Activated B cell treated with CpG ODN at 0.5 μM for 24 hours (primary cell): ENCODE data around the gene REV3L. TPM values are rescaled to one million over a fixed set of nuclear protein-coding genes. Genes with fewer than 3 reads are reported as not detected.

ENCODE experiments used
- ATAC-seq: fragments of 200-7000 bp; cut with Tn5 transposase; one replicate; pipeline ENCODE4 v1.10.0; 2021; ENCODE audit warnings: low read depth, mild to moderate bottlenecking, moderate library complexity
- CTCF ChIA-PET: fragments of 350-600 bp; sonication (Branson Sonifier 250); formaldehyde crosslinking; loops from one replicate; lab custom pipeline; 2021; ENCODE audit warnings: antibody characterized with exemption; lab: Charles Lee
- POLR2A ChIA-PET: fragments of 350-600 bp; sonication (Branson Sonifier 250); formaldehyde crosslinking; loops from one replicate; lab custom pipeline; 2021; ENCODE audit warnings: antibody characterized with exemption; lab: Charles Lee
- DNase-seq: peaks from one replicate; pipeline ENCODE4 v3.0.0; 2022
- H3K27ac Mint-ChIP-seq: one replicate; pipeline ENCODE4 v1.8.0; 2020; ENCODE audit warnings: mixed read lengths
- H3K27me3 Mint-ChIP-seq: one replicate; pipeline ENCODE4 v1.8.0; 2021; ENCODE audit warnings: mixed read lengths
- H3K36me3 Mint-ChIP-seq: one replicate; pipeline ENCODE4 v1.8.0; 2021; ENCODE audit warnings: low read depth, mixed read lengths
- H3K4me1 Mint-ChIP-seq: one replicate; pipeline ENCODE4 v1.8.0; 2021; ENCODE audit warnings: mixed read lengths
- H3K4me3 Mint-ChIP-seq: one replicate; pipeline ENCODE4 v1.8.0; 2020; ENCODE audit warnings: mild to moderate bottlenecking, mixed read lengths
- H3K9me3 Mint-ChIP-seq: one replicate; pipeline ENCODE4 v1.8.0; 2020; ENCODE audit warnings: mixed read lengths
- intact Hi-C: fragments of 100-400 bp; cut with micrococcal nuclease; formaldehyde crosslinking; loops from one replicate; pipeline ENCODE4 v1.15.1; 2024
- total RNA-seq: library from RNA; stranded (reverse); gene quantifications from 2 replicates; pipeline ENCODE4 v1.2.3, GENCODE V29; 2022
- TF ChIP-seq, protein P1 (sequence below): fragments of 200-600 bp; IDR thresholded peaks from one replicate; pipeline ENCODE4 v1.8.0; 2022; ENCODE audit warnings: antibody characterized with exemption, mild to moderate bottlenecking

REV3L gene
- total RNA-seq, 1 donor from 2014 or later: 20.0 TPM

DNA sequence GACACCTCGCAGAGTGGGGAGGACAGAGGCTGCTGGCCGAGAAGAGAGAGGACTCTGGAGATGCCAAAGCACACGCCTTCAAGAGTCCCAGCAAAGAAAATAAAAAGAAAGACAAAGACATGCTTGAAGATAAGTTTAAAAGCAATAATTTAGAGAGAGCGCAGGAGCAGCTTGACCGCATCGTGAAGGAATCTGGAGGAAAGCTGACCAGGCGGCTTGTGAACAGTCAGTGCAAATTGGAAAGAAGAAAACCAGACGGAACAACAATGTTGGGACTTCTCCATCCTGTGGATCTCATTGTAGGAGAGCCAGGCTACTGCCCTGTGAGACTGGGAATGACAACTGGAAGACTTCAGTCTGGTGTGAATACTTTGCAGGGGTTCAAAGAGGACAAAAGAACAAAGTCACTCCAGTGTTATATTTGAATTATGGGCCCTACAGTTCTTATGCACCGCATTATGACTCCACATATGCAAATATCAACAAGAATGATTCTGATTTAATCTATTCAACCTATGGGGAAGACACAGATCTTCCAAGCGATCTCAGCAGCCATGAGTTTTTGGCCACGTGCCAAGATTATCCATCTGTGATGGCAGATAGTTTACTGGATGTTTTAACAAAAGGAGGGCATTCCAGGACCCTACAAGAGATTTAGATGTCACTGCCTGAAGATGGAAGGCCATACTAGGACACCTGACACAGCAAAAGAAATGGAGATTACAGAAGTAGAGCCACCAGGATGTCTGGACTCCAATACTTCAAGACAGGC lies 52.2 kb downstream of the REV3L start:
- no peak overlapping the region for H3K27ac Mint-ChIP-seq
- ATAC-seq: no peak
- TF ChIP-seq, protein P1, sequence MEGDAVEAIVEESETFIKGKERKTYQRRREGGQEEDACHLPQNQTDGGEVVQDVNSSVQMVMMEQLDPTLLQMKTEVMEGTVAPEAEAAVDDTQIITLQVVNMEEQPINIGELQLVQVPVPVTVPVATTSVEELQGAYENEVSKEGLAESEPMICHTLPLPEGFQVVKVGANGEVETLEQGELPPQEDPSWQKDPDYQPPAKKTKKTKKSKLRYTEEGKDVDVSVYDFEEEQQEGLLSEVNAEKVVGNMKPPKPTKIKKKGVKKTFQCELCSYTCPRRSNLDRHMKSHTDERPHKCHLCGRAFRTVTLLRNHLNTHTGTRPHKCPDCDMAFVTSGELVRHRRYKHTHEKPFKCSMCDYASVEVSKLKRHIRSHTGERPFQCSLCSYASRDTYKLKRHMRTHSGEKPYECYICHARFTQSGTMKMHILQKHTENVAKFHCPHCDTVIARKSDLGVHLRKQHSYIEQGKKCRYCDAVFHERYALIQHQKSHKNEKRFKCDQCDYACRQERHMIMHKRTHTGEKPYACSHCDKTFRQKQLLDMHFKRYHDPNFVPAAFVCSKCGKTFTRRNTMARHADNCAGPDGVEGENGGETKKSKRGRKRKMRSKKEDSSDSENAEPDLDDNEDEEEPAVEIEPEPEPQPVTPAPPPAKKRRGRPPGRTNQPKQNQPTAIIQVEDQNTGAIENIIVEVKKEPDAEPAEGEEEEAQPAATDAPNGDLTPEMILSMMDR: no peak
- peaks cover 19% of the 10 kb centered on the region for H3K9me3 Mint-ChIP-seq
- ChIA-PET POLR2A (no interaction called here), CTCF (no interaction called here)
- H3K4me1 Mint-ChIP-seq: peaks cover 39% of the 10 kb centered on the region
- no peak overlapping the region for H3K4me3 Mint-ChIP-seq
- DNase-seq: no peak
- peaks cover 40% of the 10 kb centered on the region for H3K36me3 Mint-ChIP-seq
- intact Hi-C loops: no loop called here
- H3K27me3 Mint-ChIP-seq: no peaks in the 10 kb centered on the region

DNA sequence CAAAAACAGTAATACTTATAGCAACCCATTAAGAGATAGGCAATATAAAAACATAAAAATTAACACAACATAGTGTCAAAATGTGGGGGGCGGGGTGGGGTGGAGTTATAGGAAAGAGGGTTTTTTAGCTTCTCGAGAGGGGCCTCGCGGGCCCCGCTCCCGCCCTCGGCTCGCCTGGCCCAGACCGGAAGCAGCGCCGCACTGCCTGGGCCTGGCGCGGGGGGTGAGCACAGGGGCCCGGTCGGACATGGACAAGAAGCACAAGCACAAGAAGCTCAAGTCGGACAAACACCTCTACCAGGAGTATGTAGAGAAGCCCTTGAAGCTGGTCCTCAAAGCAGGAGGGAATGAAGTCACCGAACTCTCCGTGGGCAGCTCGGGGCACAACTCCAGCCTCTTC lies 53.4 kb downstream of the REV3L start:
- TF ChIP-seq, protein P1: no peak
- intact Hi-C loops: no loop called here
- CTCF ChIA-PET: no interaction called here
- Mint-ChIP-seq H3K27me3 (no peaks in the 10 kb centered on the region), H3K4me1 (peaks cover 32% of the 10 kb centered on the region), H3K36me3 (peaks cover 35% of the 10 kb centered on the region), H3K27ac (no peak overlapping the region), H3K4me3 (no peak overlapping the region), H3K9me3 (peaks cover 15% of the 10 kb centered on the region)
- DNase-seq (no peak), ATAC-seq (no peak)
- POLR2A ChIA-PET: no interaction called here

DNA sequence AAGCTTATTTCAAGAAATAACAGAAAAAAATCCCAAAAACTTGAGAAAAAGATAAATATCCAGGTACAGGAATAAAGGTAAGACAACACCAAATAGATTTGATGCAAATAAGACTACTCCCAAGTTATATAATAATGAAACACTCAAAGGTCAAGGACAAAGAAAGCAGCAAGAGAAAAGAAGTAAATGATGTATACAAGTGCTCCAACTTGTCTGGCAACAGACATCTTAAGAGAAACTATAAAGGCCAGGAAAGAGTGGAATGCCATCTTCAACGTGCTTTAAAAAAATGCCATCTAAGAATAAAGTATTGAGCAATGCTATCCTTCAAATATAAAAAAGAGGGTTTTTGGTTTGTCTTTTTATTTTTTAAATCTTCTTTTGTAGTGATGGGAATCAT lies 54.2 kb downstream of the REV3L start:
- peaks cover 34% of the 10 kb centered on the region for H3K4me1 Mint-ChIP-seq
- intact Hi-C loops: no loop called here
- ChIA-PET CTCF (no interaction called here), POLR2A (no interaction called here)
- peaks cover 15% of the 10 kb centered on the region for H3K9me3 Mint-ChIP-seq
- H3K36me3 Mint-ChIP-seq: peaks cover 35% of the 10 kb centered on the region
- H3K27ac Mint-ChIP-seq: no peak overlapping the region
- DNase-seq: no peak
- no peak for ATAC-seq
- no peaks in the 10 kb centered on the region for H3K27me3 Mint-ChIP-seq
- no peak overlapping the region for H3K4me3 Mint-ChIP-seq
- TF ChIP-seq, protein P1: no peak

DNA sequence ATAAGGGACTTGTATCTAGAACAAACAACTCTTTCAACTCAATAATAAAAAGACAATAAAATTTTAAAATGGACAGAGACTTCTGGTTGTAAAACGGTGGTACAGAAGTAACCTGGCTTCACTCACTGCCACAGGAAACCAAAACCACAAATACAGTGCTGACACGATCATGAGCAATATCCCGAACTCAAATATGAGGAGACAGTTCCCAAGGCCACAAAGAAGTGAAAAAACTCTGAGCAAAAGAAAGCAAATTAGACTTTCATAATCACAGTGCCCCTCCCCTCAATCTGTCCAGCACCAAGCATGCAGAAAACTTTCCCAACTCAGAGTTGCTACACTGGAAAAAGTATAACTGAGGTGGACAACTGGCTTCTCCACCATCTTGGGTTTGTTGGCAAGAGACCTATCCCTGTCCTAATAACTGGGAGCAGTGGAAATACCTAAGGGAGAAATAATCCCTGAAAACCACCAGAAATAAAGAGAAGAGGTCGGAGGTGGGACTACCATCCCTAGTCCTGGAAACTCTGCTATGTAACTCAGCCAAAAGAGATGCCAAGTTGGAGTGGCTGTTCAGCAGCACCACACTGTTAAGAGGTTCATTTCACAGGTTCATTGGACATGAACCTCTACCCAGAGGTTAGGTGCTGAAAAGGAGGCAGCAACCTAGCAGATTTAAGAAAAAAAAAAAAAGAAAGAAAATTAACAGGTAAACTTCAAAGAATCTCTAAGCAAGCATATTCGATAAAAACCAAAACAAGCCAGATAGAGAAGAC lies 55.5 kb downstream of the REV3L start:
- ChIA-PET CTCF (no interaction called here), POLR2A (interaction anchor here (1.0 kb wide), 1 partner anchor 21 kb away, joined by 3 read pairs; no protein-coding TSS in a partner anchor)
- TF ChIP-seq, protein P1: no peak
- H3K36me3 Mint-ChIP-seq: peaks cover 35% of the 10 kb centered on the region
- DNase-seq (no peak), ATAC-seq (peak; percentile 45)
- peak overlapping the region; percentile 3 for H3K4me3 Mint-ChIP-seq
- intact Hi-C loops: loop anchor here (2.0 kb wide), 1 partner anchor 15 kb away; no protein-coding TSS in a partner anchor
- peak overlapping the region; percentile 41 for H3K27ac Mint-ChIP-seq
- peaks cover 35% of the 10 kb centered on the region for H3K4me1 Mint-ChIP-seq
- peaks cover 15% of the 10 kb centered on the region for H3K9me3 Mint-ChIP-seq
- no peaks in the 10 kb centered on the region for H3K27me3 Mint-ChIP-seq
